ENCODE measurements around the gene OR6N2.
A peak's percentile ranks its signal among the peaks of the same experiment; 100 is the strongest.

Gene OR6N2

GRCh38 chr1:158819461-158820443 lies 38.7 kb upstream of the OR6N2 start:
- H3K79me2 ChIP-seq (ENCODE audit: insufficient read depth, low read length): no peaks in the 10 kb centered on the region
- peak; percentile 59; the same call in 2 of the 3 replicates for ATAC-seq (ENCODE audit: insufficient read depth, low read depth)
- H3K36me3 ChIP-seq (ENCODE audit: insufficient read depth, low read length): no peaks in the 10 kb centered on the region
- peaks cover 11% of the 10 kb centered on the region for H3K27me3 ChIP-seq (ENCODE audit: insufficient read depth, low read length, poor library complexity)
- H3K4me3 ChIP-seq (ENCODE audit: low read depth in 1 of 2, low read length in 2 of 2): no peak overlapping the region
- no peaks in the 10 kb centered on the region for H3K4me1 ChIP-seq (ENCODE audit: insufficient read depth, low read length)
- TF ChIP-seq CTCF (IDR thresholded peaks at IDR 0.05; ENCODE audit: borderline replicate concordance, extremely low read depth, low read length, poor library complexity, severe bottlenecking) (no peak), EZH2 (IDR thresholded peaks at IDR 0.05; ENCODE audit: borderline replicate concordance, low read depth, low read length, severe bottlenecking) (no peak)
- no peak overlapping the region for H3K4me2 ChIP-seq (ENCODE audit: insufficient read depth, low read length)
- no peak for DNase-seq
- H4K20me1 ChIP-seq (ENCODE audit: insufficient read depth, low read length): no peaks in the 10 kb centered on the region
- H3K27ac ChIP-seq (ENCODE audit: low read length): no peak overlapping the region
- no peaks in the 10 kb centered on the region for H3K9me3 ChIP-seq (ENCODE audit: insufficient read depth, low read length, severe bottlenecking)
- H3K9ac ChIP-seq (ENCODE audit: low read depth, low read length): no peak overlapping the region
- no peak overlapping the region for H2AFZ ChIP-seq (ENCODE audit: low read depth, low read length)

GRCh38 chr1:158818975-158819431 lies 38.0 kb upstream of the OR6N2 start:
- no peak overlapping the region for H3K9ac ChIP-seq (ENCODE audit: low read depth, low read length)
- DNase-seq (no peak), ATAC-seq (ENCODE audit: insufficient read depth, low read depth) (no peak)
- no peaks in the 10 kb centered on the region for H3K79me2 ChIP-seq (ENCODE audit: insufficient read depth, low read length)
- no peaks in the 10 kb centered on the region for H3K36me3 ChIP-seq (ENCODE audit: insufficient read depth, low read length)
- no peak overlapping the region for H3K4me2 ChIP-seq (ENCODE audit: insufficient read depth, low read length)
- H3K4me3 ChIP-seq (ENCODE audit: low read depth in 1 of 2, low read length in 2 of 2): no peak overlapping the region
- H3K4me1 ChIP-seq (ENCODE audit: insufficient read depth, low read length): no peaks in the 10 kb centered on the region
- H3K27me3 ChIP-seq (ENCODE audit: insufficient read depth, low read length, poor library complexity): peaks cover 11% of the 10 kb centered on the region
- TF ChIP-seq EZH2 (IDR thresholded peaks at IDR 0.05; ENCODE audit: borderline replicate concordance, low read depth, low read length, severe bottlenecking): no peak
- TF ChIP-seq CTCF (IDR thresholded peaks at IDR 0.05; ENCODE audit: borderline replicate concordance, extremely low read depth, low read length, poor library complexity, severe bottlenecking): no peak
- no peak overlapping the region for H2AFZ ChIP-seq (ENCODE audit: low read depth, low read length)
- H3K9me3 ChIP-seq (ENCODE audit: insufficient read depth, low read length, severe bottlenecking): no peaks in the 10 kb centered on the region
- no peaks in the 10 kb centered on the region for H4K20me1 ChIP-seq (ENCODE audit: insufficient read depth, low read length)
- H3K27ac ChIP-seq (ENCODE audit: low read length): no peak overlapping the region

GRCh38 chr1:158818560-158818959 lies 37.6 kb upstream of the OR6N2 start:
- TF ChIP-seq CTCF (IDR thresholded peaks at IDR 0.05; ENCODE audit: borderline replicate concordance, extremely low read depth, low read length, poor library complexity, severe bottlenecking): no peak
- no peak for TF ChIP-seq EZH2 (IDR thresholded peaks at IDR 0.05; ENCODE audit: borderline replicate concordance, low read depth, low read length, severe bottlenecking)
- Histone ChIP-seq H3K4me1 (ENCODE audit: insufficient read depth, low read length) (no peaks in the 10 kb centered on the region), H3K4me3 (ENCODE audit: low read depth in 1 of 2, low read length in 2 of 2) (no peak overlapping the region), H3K79me2 (ENCODE audit: insufficient read depth, low read length) (no peaks in the 10 kb centered on the region), H4K20me1 (ENCODE audit: insufficient read depth, low read length) (no peaks in the 10 kb centered on the region), H3K9me3 (ENCODE audit: insufficient read depth, low read length, severe bottlenecking) (no peaks in the 10 kb centered on the region), H3K27me3 (ENCODE audit: insufficient read depth, low read length, poor library complexity) (peaks cover 11% of the 10 kb centered on the region), H3K27ac (ENCODE audit: low read length) (no peak overlapping the region), H3K9ac (ENCODE audit: low read depth, low read length) (no peak overlapping the region), H2AFZ (ENCODE audit: low read depth, low read length) (no peak overlapping the region), H3K36me3 (ENCODE audit: insufficient read depth, low read length) (no peaks in the 10 kb centered on the region), H3K4me2 (ENCODE audit: insufficient read depth, low read length) (no peak overlapping the region)
- ATAC-seq (ENCODE audit: insufficient read depth, low read depth) (no peak), DNase-seq (no peak)
